Measurements from ENCODE around the gene PIRT. TPM values are rescaled to one million over a fixed set of nuclear protein-coding genes. Genes with fewer than 3 reads are reported as not detected.

Gene PIRT
- total RNA-seq, 6 experiments from 2014 or later = not detected

- Mint-ChIP-seq H3K4me3 (no peak overlapping the region), H3K4me1 (ENCODE audit: low read depth) (no peaks in the 10 kb centered on the region), H3K36me3 (ENCODE audit: low read depth) (no peaks in the 10 kb centered on the region; the same call in 1 of the 2 replicates), H3K27me3 (ENCODE audit: insufficient read depth) (peaks cover 5% of the 10 kb centered on the region), H3K27ac (no peak overlapping the region), H3K9me3 (peaks cover 18% of the 10 kb centered on the region)
- DNase-seq = no peak
- TF ChIP-seq CTCF (IDR thresholded peaks at IDR 0.05) = no peak
These were observed 39.5 kb downstream of the PIRT start for GRCh38 chr17:10798332-10798749.

DNA sequence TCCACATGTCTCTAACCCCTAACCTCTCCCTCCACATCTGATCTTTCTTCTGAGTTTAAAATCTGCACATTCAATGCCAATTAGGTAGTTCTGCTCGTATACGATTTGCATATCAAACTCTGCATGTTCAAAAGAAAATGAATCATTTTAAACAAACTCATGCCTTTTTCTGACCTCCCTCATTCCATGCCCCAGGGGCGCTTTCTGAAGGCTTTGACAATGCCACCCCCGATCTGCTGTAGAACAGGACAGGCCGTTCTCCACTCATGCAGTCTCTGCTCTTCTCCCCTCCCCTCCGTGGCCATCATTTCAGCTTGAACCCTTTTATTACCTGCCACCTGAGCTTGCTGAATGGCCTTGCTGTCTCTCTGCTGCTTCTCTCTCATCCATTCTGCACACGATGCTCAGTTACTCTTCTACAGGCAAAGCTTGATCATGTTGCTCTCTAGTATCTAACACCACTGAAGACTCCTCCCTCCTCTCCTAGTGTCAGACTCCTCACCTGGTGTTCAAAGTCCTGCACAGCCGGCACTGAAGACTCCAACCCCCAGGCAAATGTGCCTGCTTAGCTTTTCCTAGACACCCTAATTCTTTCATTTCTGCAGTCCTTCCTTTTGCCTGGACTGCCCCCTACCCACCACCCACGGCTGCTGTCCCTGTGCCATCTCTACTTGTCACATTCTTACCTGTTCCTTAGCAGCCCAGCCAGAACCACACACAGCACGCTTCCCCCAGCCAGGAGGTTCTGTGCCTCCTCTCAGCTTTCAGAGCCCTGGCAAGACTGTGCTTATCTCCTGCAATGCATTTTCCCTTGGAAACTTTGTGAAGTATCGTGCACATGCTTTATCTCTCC lies 40.2 kb downstream of the PIRT start:
- no peak for DNase-seq
- Mint-ChIP-seq H3K9me3 (peaks cover 14% of the 10 kb centered on the region), H3K27me3 (ENCODE audit: insufficient read depth) (peaks cover 3% of the 10 kb centered on the region), H3K36me3 (ENCODE audit: low read depth) (no peaks in the 10 kb centered on the region; the same call in 1 of the 2 replicates), H3K4me3 (no peak overlapping the region), H3K27ac (no peak overlapping the region), H3K4me1 (ENCODE audit: low read depth) (no peaks in the 10 kb centered on the region)
- TF ChIP-seq CTCF (IDR thresholded peaks at IDR 0.05) = no peak

GRCh38 chr17:10793816-10794215 lies 44.1 kb downstream of the PIRT start:
- H3K27me3 Mint-ChIP-seq (ENCODE audit: insufficient read depth) = peaks cover 3% of the 10 kb centered on the region
- no peak for DNase-seq
- H3K4me1 Mint-ChIP-seq (ENCODE audit: low read depth) = no peaks in the 10 kb centered on the region
- TF ChIP-seq CTCF (IDR thresholded peaks at IDR 0.05) = no peak
- H3K4me3 Mint-ChIP-seq = no peak overlapping the region
- H3K9me3 Mint-ChIP-seq = no peaks in the 10 kb centered on the region
- H3K27ac Mint-ChIP-seq = no peak overlapping the region
- no peaks in the 10 kb centered on the region for H3K36me3 Mint-ChIP-seq (ENCODE audit: low read depth)

DNA sequence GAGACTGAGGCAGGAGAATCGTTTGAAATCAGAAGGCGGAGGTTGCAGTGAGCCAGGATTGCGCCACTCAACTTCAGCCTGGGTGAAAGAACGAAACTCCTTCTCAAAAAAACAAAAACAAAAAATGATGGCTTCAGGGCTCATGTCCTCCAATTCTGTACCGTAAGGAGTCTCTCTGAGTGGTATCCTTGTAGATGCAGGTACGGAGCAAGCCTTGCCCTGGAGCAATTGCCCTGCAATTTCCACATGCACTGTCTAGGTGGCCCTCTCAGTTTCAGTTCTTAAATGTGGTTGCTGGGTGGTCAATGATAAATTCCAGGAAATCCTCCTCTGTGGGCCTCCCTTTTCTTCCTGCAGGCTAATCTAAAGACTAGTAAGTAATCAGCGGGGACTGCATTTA lies 44.6 kb downstream of the PIRT start:
- Mint-ChIP-seq H3K27ac (no peak overlapping the region), H3K4me1 (ENCODE audit: low read depth) (no peaks in the 10 kb centered on the region), H3K4me3 (no peak overlapping the region), H3K36me3 (ENCODE audit: low read depth) (no peaks in the 10 kb centered on the region), H3K9me3 (no peaks in the 10 kb centered on the region; the same call in 1 of the 2 replicates), H3K27me3 (ENCODE audit: insufficient read depth) (peaks cover 3% of the 10 kb centered on the region)
- no peak for TF ChIP-seq CTCF (IDR thresholded peaks at IDR 0.05)
- DNase-seq = no peak

- no peak for DNase-seq
- Mint-ChIP-seq H3K4me3 (no peak overlapping the region), H3K27me3 (ENCODE audit: insufficient read depth) (peaks cover 4% of the 10 kb centered on the region), H3K36me3 (ENCODE audit: low read depth) (no peaks in the 10 kb centered on the region), H3K9me3 (no peaks in the 10 kb centered on the region; the same call in 1 of the 2 replicates), H3K27ac (no peak overlapping the region), H3K4me1 (ENCODE audit: low read depth) (no peaks in the 10 kb centered on the region)
- no peak for TF ChIP-seq CTCF (IDR thresholded peaks at IDR 0.05)
These were observed 45.7 kb downstream of the PIRT start for GRCh38 chr17:10792151-10792550.

Data from HFFc6 (cell line).